GM12872 (cell line): Measurements from ENCODE around the gene TMEM184B.

Source experiments
- TF ChIP-seq, protein P1 (sequence below): IDR thresholded peaks from 3 replicates; pipeline ENCODE4 v1.5.1; 2011; ENCODE audit warnings: low read depth, mild to moderate bottlenecking, low read length, moderate library complexity; ENCODE audit not compliant: insufficient read depth

Gene TMEM184B

GRCh38 chr22:38233427-38233826 lies 39.4 kb downstream of the TMEM184B start:
- TF ChIP-seq, protein P1, sequence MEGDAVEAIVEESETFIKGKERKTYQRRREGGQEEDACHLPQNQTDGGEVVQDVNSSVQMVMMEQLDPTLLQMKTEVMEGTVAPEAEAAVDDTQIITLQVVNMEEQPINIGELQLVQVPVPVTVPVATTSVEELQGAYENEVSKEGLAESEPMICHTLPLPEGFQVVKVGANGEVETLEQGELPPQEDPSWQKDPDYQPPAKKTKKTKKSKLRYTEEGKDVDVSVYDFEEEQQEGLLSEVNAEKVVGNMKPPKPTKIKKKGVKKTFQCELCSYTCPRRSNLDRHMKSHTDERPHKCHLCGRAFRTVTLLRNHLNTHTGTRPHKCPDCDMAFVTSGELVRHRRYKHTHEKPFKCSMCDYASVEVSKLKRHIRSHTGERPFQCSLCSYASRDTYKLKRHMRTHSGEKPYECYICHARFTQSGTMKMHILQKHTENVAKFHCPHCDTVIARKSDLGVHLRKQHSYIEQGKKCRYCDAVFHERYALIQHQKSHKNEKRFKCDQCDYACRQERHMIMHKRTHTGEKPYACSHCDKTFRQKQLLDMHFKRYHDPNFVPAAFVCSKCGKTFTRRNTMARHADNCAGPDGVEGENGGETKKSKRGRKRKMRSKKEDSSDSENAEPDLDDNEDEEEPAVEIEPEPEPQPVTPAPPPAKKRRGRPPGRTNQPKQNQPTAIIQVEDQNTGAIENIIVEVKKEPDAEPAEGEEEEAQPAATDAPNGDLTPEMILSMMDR: no peak

DNA sequence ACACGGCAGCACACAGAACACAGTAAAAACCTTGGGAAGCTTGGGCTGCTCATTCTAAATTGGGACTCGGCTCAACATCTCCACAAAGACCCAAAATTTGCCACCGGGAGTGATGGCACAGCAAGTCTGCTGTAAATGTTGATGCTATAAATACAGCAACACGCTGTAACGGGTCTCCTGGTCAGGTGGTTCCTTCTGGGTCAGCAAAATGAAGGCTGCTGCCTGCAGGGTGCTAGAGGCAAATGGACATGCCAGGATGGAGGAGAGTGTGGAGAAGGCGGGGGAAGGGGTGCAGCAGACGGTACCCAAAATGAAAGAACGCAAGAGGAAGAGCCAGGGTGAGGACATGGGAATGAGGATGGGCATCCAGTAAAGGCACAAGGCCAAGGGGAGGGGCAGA lies 40.6 kb downstream of the TMEM184B start:
- TF ChIP-seq, protein P1: no peak

- TF ChIP-seq, protein P1: no peak
These were observed 41.9 kb downstream of the TMEM184B start for GRCh38 chr22:38230916-38231315.

DNA sequence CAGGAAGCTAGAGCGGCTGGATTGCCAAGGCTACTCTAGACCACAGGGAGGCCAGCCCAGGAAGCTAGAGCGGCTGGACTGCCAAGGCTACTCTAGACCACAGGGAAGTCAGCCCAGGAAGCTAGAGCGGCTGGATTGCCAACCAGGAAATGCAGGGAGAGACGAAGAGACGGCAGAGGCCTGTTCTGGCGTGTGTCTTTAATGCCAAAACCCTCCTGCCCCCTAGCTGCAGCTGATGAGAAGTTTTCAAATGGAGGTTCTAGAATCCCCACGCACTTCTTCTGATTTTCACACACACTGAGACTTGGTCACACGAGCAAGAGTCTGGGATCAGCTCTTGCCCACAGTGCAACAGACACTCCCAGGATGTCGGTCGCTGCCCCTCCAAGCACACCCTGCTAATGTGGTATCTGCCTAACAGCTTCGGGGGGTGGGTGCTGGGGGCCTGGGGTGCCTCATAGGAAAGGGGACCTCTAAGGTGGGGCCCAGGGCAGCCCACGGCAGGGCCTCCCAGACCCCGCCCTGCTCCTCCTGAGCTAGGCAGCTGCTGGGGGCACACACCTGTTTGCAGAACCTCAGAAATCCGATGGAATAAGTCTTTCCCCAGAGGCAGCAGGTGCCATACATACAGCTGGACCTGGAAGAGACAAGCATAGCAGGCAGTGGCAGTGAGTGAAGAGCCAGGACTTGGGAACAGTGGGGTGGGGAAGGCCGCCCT lies 42.5 kb downstream of the TMEM184B start:
- TF ChIP-seq, protein P1: peak; percentile 57

DNA sequence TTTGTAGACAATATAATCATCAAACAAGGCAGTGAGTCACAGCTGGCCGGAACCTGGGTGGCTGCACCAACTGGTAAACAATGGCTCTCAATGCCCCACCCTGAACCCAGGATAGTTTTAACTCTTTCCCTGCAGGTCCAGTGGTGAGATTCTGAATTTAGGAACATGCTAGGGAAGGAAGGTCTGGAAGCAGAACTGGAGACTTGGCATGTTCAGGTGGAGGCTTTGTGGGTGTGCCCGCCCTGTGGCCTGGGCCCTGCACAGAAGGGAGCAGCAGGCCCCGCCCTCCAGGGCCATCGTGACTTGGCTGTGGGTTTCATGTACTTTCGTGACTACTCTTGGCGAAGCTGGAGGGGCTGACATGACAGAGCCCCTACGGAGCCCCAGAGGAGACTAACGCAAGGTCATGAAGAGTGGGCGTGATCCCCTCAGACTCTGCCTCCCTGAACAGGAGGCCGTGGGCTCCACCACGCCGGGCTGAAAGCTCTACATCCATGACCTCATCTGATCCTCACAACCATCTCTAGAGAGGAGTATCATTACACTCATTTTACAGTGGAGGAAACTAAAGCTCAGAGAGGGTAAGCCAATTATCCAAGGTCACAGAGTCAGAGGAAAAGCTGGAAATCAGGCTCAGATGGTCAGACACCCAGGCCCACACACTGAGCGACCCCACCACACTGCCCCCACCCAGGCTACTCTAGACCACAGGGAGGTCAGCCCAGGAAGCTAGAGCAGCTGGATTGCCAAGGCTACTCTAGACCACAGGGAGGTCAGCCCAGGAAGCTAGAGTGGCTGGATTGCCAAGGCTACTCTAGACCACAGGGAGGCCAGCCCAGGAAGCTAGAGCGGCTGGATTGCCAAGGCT lies 43.7 kb downstream of the TMEM184B start:
- TF ChIP-seq, protein P1: no peak

DNA sequence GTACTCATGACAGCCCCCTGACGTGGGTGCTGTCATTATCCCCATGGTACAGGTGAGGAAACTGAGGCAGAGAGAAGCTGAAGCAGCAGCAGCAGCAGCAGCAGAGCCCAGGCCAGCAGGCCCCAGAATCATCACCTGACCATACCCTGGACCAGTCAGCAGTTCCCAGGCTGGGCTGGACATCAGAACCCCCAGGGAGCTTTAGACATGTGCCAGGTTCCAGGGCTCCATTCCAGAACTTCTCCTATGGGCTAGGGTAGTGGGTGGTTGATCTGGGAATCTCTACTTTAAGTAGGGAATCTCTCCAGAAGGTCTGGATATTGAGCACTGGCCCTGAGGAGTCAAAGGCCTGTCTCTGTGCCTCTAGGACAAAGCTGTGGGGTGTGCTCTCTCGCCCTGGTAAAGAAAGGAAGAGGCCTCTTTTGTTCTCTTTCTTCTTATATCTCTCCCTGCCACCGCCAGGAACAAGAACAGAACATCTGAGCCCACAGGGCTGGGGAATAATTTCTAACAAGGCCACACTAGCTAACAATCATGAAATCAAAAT lies 44.4 kb downstream of the TMEM184B start:
- TF ChIP-seq, protein P1: no peak

- TF ChIP-seq, protein P1: no peak
These were observed 45.8 kb downstream of the TMEM184B start for GRCh38 chr22:38226853-38227649.
